Heart right ventricle (tissue), 16 donors: ENCODE results near the gene GALR2. TPM values are rescaled to one million over a fixed set of nuclear protein-coding genes. Genes with fewer than 3 reads are reported as not detected.

Experiments
- ATAC-seq, 8 donors: fragments of 200-7000 bp; cut with Tn5 transposase; one replicate each; pipeline ENCODE4 v1.9.1; 2020; ENCODE audit warnings: mild to moderate bottlenecking in 8 of 8, moderate library complexity in 8 of 8, moderate number of reproducible peaks in 1 of 8
- DNase-seq, 2 donors: peaks; one replicate each; pipeline ENCODE4 v3.0.0-alpha.2; 2020
- H3K27ac ChIP-seq, 10 donors: fragments of 200-600 bp; sonication (generic) in 2 of 10; one replicate each; pipeline versions ENCODE4 v1.5.0 to v1.8.0; 2020 to 2022; ENCODE audit warnings: mild to moderate bottlenecking in 3 of 10
- H3K27me3 ChIP-seq, 7 donors: fragments of 200-600 bp; one replicate each; pipeline ENCODE4 v1.8.0; 2021 to 2022; ENCODE audit warnings: mild to moderate bottlenecking in 2 of 7
- H3K36me3 ChIP-seq, 9 donors: fragments of 200-600 bp; sonication (generic) in 1 of 9; one replicate each; pipeline versions ENCODE4 v1.5.0 to v1.8.0; 2020 to 2022; ENCODE audit warnings: mild to moderate bottlenecking in 2 of 9
- H3K4me1 ChIP-seq, 9 donors: fragments of 200-600 bp; sonication (generic) in 1 of 9; one replicate each; pipeline versions ENCODE4 v1.5.0 to v1.8.0; 2020 to 2022; ENCODE audit warnings: mild to moderate bottlenecking in 4 of 9
- H3K4me3 ChIP-seq, 10 donors: fragments of 200-600 bp; sonication (generic) in 2 of 10; one replicate each; pipeline versions ENCODE4 v1.5.0 to v1.8.0; 2020 to 2022; ENCODE audit warnings: mild to moderate bottlenecking in 7 of 10, moderate library complexity in 2 of 10
- H3K9me3 ChIP-seq, 11 donors: fragments of 200-600 bp in 10 of 11; sonication (generic) in 2 of 11; one replicate each; pipeline versions ENCODE4 v1.5.0 to v1.8.0; 2013 to 2022; ENCODE audit warnings: mild to moderate bottlenecking in 2 of 11, control low read depth in 1 of 11, moderate library complexity in 1 of 11
- WGBS, 2 donors: extraction: QIAGEN DNeasy Blood & Tissue Kit; methylation state at CpG; one replicate each; pipeline ENCODE4 v1.1.7; 2013; ENCODE audit warnings: inconsistent platforms in 1 of 2; 5-methylcytosine and 5-hydroxymethylcytosine counted together
- intact Hi-C, 10 donors: fragments of 100-400 bp; cut with DNase I; formaldehyde crosslinking; loops; one replicate each; pipeline versions ENCODE4 v1.11.1 to v1.14.2; 2022
- polyA plus RNA-seq, 2 donors: library from polyadenylated mRNA; stranded (reverse); fragments of 200-250 nt; gene quantifications; one replicate each; pipeline ENCODE4 v1.2.3, GENCODE V29; 2013
- total RNA-seq, 10 donors: library from RNA; stranded (reverse); fragmentation: NEBNext Ultra II Directional in 3 of 10; extraction: Animal tissue kit (Norgen Biotek cat#: 25700) in 3 of 10; gene quantifications; one replicate each; pipeline versions ENCODE4 v1.2.1 to v1.2.4, GENCODE V29; 2021 to 2023
- TF ChIP-seq, protein P1 (sequence below), 9 donors: fragments of 200-600 bp; sonication (generic) in 2 of 9; IDR thresholded peaks; one replicate each; pipeline versions ENCODE4 v1.5.0 to v1.8.0; 2021 to 2022; ENCODE audit warnings: antibody characterized with exemption in 9 of 9, mild to moderate bottlenecking in 5 of 9, moderate library complexity in 1 of 9
- donor health status: Arrhythmogenic right ventricular cardiomyopathy.
- donor health status: ischemic (EF 13 %, LVEDD 7.1; RV severe dilation, severe dysfunction).
- donor health status: healthy with polysubstance abuse.
- donor health status: DM: no; HTN: yes; CAD: no.
- donor health status: DM: no; HTN: no; CAD: no.
- donor health status: ischemic (EF 25% LVEDD 6.9; RV normal size, moderate dysfunction).
- donor health status: ischemic (EF 25% LVEDD 5.7; RV mildly dilated, moderate dysfunction).
- donor health status: healthy.
- donor health status: DM: yes; HTN: yes; CAD: no.
- donor health status: Ischemic cardiomyopathy.
- donor health status: ischemic (EF 35%, LVEDD 5.7; RV mildly dilated, moderate dysfunction).
- donor health status: nonischemic (EF 11% LVEDD 7.7; RV severe dilation, severe dysfunction).
- donor health status: DM: yes; HTN: yes; CAD: no.
- donor health status: PGD.
- donor health status: ischemic (EF 29% LVEDD 5.4; RV normal size, mild dysfunction).
- donor health status: nonischemic (EF 23%, LVEDD 6.1; RV moderate dilation, normal function).

The GALR2 gene
- total and polyA plus RNA-seq, 12 donors, result 0.10 TPM; not detected in 11

GRCh38 chr17:76115138-76115754 lies 40.7 kb downstream of the GALR2 start:
- H3K9me3 ChIP-seq, result no peaks in the 10 kb centered on the region
- no peaks in the 10 kb centered on the region for H3K4me1 ChIP-seq
- intact Hi-C loops, result no loop called here
- ATAC-seq (no peak), DNase-seq (no peak)
- TF ChIP-seq, protein P1, sequence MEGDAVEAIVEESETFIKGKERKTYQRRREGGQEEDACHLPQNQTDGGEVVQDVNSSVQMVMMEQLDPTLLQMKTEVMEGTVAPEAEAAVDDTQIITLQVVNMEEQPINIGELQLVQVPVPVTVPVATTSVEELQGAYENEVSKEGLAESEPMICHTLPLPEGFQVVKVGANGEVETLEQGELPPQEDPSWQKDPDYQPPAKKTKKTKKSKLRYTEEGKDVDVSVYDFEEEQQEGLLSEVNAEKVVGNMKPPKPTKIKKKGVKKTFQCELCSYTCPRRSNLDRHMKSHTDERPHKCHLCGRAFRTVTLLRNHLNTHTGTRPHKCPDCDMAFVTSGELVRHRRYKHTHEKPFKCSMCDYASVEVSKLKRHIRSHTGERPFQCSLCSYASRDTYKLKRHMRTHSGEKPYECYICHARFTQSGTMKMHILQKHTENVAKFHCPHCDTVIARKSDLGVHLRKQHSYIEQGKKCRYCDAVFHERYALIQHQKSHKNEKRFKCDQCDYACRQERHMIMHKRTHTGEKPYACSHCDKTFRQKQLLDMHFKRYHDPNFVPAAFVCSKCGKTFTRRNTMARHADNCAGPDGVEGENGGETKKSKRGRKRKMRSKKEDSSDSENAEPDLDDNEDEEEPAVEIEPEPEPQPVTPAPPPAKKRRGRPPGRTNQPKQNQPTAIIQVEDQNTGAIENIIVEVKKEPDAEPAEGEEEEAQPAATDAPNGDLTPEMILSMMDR (IDR thresholded peaks at IDR 0.05), result no peak
- no peak overlapping the region for H3K27ac ChIP-seq
- H3K27me3 ChIP-seq, result no peaks in the 10 kb centered on the region
- H3K36me3 ChIP-seq, result no peaks in the 10 kb centered on the region
- 88 to 90% methylated on average over 7 of the region's 7 CpGs for WGBS, 2 donors
- H3K4me3 ChIP-seq, result no peak overlapping the region

DNA sequence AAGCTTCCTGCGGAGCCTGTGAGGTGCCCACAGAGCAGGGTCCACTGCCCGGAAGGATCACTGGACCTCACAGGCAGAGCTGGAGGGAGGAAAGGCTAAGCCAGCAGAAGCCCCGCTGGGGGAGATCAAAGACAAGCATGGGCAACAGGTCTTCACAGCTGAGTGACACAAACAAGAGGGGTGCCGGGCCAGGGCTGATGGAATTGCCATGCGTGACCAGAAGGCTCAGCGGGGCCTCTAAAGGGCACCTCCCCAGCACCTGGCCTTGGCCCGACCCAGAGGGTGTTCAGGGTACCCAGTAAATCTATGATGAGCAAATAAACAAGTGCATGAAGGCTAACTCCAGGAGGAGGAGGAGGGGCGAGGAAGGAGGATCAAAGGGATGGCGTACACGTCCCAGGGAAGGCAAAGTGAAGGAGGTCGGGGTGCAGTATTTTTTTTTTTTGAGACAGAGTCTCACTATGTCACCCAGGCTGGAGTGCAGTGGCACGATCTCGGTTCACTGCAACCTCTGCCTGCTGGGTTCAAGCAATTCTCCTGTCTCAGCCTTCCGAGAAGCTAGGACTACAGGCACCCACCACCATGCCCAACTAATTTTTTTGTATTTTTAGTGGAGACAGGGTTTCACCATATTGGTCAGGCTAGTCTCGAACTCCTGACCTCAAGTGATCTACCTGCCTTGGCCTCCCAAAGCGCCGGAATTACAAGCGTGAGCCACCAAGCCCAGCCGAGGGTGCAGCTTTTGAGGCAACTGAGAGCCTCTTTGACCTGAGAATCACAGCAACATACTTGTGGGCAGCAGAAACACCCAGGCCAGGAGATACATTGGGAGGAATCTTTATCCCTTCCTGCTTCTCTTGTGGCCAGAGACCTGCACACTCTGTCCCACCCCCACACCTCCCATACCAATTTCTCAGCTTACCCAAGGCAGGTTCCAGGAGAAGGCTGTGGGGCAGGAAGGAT lies 45.1 kb downstream of the GALR2 start:
- TF ChIP-seq, protein P1 (IDR thresholded peaks at IDR 0.05), result no peak
- Histone ChIP-seq H3K4me3 (no peak overlapping the region), H3K9me3 (no peaks in the 10 kb centered on the region), H3K27me3 (no peaks in the 10 kb centered on the region), H3K27ac (no peak overlapping the region), H3K36me3 (no peaks in the 10 kb centered on the region), H3K4me1 (peaks cover 0 to 14% (median 6%) of the 10 kb centered on the region in 9 donors)
- DNase-seq (no peak), ATAC-seq (no peak)
- whole genome bisulfite sequencing, 2 donors, result 83 to 85% methylated on average over 19 of the region's 19 CpGs
- intact Hi-C loops, result loop anchor here in 9 of 10 donors (1.0 to 10.0 kb wide), 11 partner anchors 27 to 179 kb away; no protein-coding TSS in a partner anchor

DNA sequence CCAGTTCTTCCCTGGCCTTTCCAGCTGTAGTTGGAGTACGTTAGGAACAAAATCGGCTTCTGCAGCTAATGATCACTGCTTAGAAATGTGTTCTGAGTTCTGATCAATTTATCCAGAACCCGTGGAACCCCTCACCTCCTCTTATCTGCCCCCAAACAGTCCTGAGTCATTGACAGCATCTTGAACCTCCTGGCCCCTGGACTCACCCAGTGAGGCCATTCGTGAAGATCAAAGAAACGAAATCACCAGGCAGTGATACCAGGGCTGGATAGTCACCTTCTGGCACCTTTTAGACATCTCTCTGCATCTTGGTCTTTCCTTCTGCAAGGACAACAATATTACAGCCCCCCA lies 46.1 kb downstream of the GALR2 start:
- Histone ChIP-seq H3K4me1 (peaks cover 0 to 14% (median 6%) of the 10 kb centered on the region in 9 donors), H3K9me3 (no peaks in the 10 kb centered on the region), H3K36me3 (no peaks in the 10 kb centered on the region), H3K27me3 (no peaks in the 10 kb centered on the region), H3K4me3 (no peak overlapping the region), H3K27ac (no peak overlapping the region)
- WGBS, 2 donors, result 91 to 94% methylated on average over 5 of the region's 5 CpGs
- TF ChIP-seq, protein P1 (IDR thresholded peaks at IDR 0.05), result no peak
- intact Hi-C loops, result loop anchor here (1.0 to 10.0 kb wide), 13 partner anchors 26 to 178 kb away; no protein-coding TSS in a partner anchor
- DNase-seq, result no peak
- ATAC-seq, result no peak

- no peaks in the 10 kb centered on the region for H3K36me3 ChIP-seq
- peak overlapping the region; percentile 25 to 55 (median 50) for H3K4me3 ChIP-seq
- peak in 1 of 2 donors; percentile 31 for DNase-seq
- no peaks in the 10 kb centered on the region for H3K27me3 ChIP-seq
- ATAC-seq, result peak; percentile 25 to 63 (median 42)
- no peaks in the 10 kb centered on the region for H3K9me3 ChIP-seq
- WGBS, 2 donors, result 31 to 33% methylated on average over 37 to 42 of the region's 42 CpGs
- intact Hi-C loops, result loop anchor here (1.0 to 10.0 kb wide), 12 partner anchors 25 to 177 kb away; no protein-coding TSS in a partner anchor
- TF ChIP-seq, protein P1 (IDR thresholded peaks at IDR 0.05), result no peak
- H3K4me1 ChIP-seq, result peaks cover 0 to 14% (median 6%) of the 10 kb centered on the region in 9 donors
- peak overlapping the region in 4 of 10 donors; percentile 22 to 69 (median 42) for H3K27ac ChIP-seq
These were observed 47.4 kb downstream of the GALR2 start for GRCh38 chr17:76121932-76122430.
